HG03196 (cell line): ENCODE results near the gene EIF2B5.
A peak's percentile ranks its signal among the peaks of the same experiment; 100 is the strongest.
"Not testable (repeated sequence)": the region's sequence is repeated elsewhere in the genome, so short reads cannot be mapped to it uniquely, and the experiment has no call there.

Source experiments
- ATAC-seq: cut with Tn5 transposase; IDR thresholded peaks from one replicate; pipeline ENCODE4 v1.9.1; 2021; ENCODE audit not compliant: unreplicated experiment

Gene EIF2B5

GRCh38 chr3:184135149-184135910, at the start of gene EIF2B5:
Gene EIF2B5, plus strand, starts transcription at chr3:184135358. Its CDS starts 28 bp downstream, at chr3:184135386.
- ATAC-seq: peak; percentile 92

- no peak for ATAC-seq
Measured at GRCh38 chr3:184085389-184085852, 49.7 kb upstream of the EIF2B5 start.

GRCh38 chr3:184092199-184092598, 43.0 kb upstream of the EIF2B5 start:
- no peak for ATAC-seq

- ATAC-seq: no peak
Measured at GRCh38 chr3:184096811-184097383, 38.3 kb upstream of the EIF2B5 start, which contains the start of gene HTR3E. Gene HTR3E, plus strand, starts transcription at chr3:184097064. Its CDS starts 466 bp downstream, at chr3:184097530.

- no peak for ATAC-seq
Measured at GRCh38 chr3:184097556-184097955, 37.6 kb upstream of the EIF2B5 start.

GRCh38 chr3:184099806-184100686, 35.1 kb upstream of the EIF2B5 start:
- no peak for ATAC-seq

- no peak for ATAC-seq
Measured at GRCh38 chr3:184110316-184110725, 24.8 kb upstream of the EIF2B5 start.

GRCh38 chr3:184116017-184116416, 19.1 kb upstream of the EIF2B5 start:
- no peak for ATAC-seq

GRCh38 chr3:184117636-184118035, 17.5 kb upstream of the EIF2B5 start:
- ATAC-seq: no peak

- ATAC-seq: not testable (repeated sequence)
Measured at GRCh38 chr3:184121031-184121430, 14.1 kb upstream of the EIF2B5 start.

GRCh38 chr3:184126006-184126405, 9.2 kb upstream of the EIF2B5 start:
- ATAC-seq: no peak

GRCh38 chr3:184129012-184129411, 6.1 kb upstream of the EIF2B5 start:
- ATAC-seq: no peak

GRCh38 chr3:184132945-184133344, 2.2 kb upstream of the EIF2B5 start:
- ATAC-seq: no peak

- ATAC-seq: no peak
Measured at GRCh38 chr3:184133840-184134745, 1.1 kb upstream of the EIF2B5 start.

GRCh38 chr3:184134746-184135148, 411 bp upstream of the EIF2B5 start:
- ATAC-seq: peak; percentile 8

- ATAC-seq: no peak
Measured at GRCh38 chr3:184135911-184136260, 728 bp downstream of the EIF2B5 start.

- ATAC-seq: no peak
Measured at GRCh38 chr3:184140436-184140835, 5.3 kb downstream of the EIF2B5 start.

GRCh38 chr3:184142199-184142598, 7.0 kb downstream of the EIF2B5 start:
- no peak for ATAC-seq

GRCh38 chr3:184143327-184143726, 8.2 kb downstream of the EIF2B5 start:
- ATAC-seq: no peak

GRCh38 chr3:184144505-184144904, 9.3 kb downstream of the EIF2B5 start:
- no peak for ATAC-seq
